OCI-LY1 (cell line): ENCODE measurements around the gene CACNA2D4.

Experiments
- H2AFZ ChIP-seq: fragments of 200-600 bp; sonication (generic), shearing (Covaris generic); 2 replicates; pipeline ENCODE4 v1.6.0; 2014; ENCODE audit warnings: antibody characterized with exemption, mild to moderate bottlenecking, low read length
- H3F3A ChIP-seq: fragments of 200-600 bp; sonication (generic), shearing (Covaris generic); 2 replicates; pipeline ENCODE4 v1.6.0; 2014; ENCODE audit warnings: mild to moderate bottlenecking, antibody characterized with exemption, low read length, moderate library complexity; ENCODE audit not compliant: insufficient read depth
- H3K27ac ChIP-seq: fragments of 200-600 bp; sonication (generic); 2 replicates; pipeline ENCODE4 v1.5.1; 2014; ENCODE audit warnings: low read length, mixed run types, mild to moderate bottlenecking, low read depth; ENCODE audit not compliant: poor library complexity, severe bottlenecking
- H3K27me3 ChIP-seq: fragments of 200-600 bp; sonication (generic); 2 replicates; pipeline ENCODE4 v1.6.0; 2014; ENCODE audit warnings: antibody characterized with exemption, mild to moderate bottlenecking, low read length, moderate library complexity; ENCODE audit not compliant: insufficient read depth
- H3K36me3 ChIP-seq: fragments of 200-600 bp; sonication (generic); 2 replicates; pipeline ENCODE4 v1.6.1; 2014; ENCODE audit warnings: mild to moderate bottlenecking, antibody characterized with exemption, low read length, moderate library complexity, mixed read lengths; ENCODE audit not compliant: insufficient read depth
- H3K4me1 ChIP-seq: fragments of 200-600 bp; sonication (generic); 2 replicates; pipeline ENCODE4 v1.5.1; 2014; ENCODE audit warnings: mild to moderate bottlenecking, low read length, moderate library complexity; ENCODE audit not compliant: insufficient read depth, severe bottlenecking
- H3K4me2 ChIP-seq: fragments of 200-600 bp; sonication (generic), shearing (Covaris generic); 2 replicates; pipeline ENCODE4 v1.6.1; 2014; ENCODE audit warnings: low read length
- H3K4me3 ChIP-seq: fragments of 200-600 bp; sonication (generic); 2 replicates; pipeline ENCODE4 v1.5.1; 2014; ENCODE audit warnings: low read length, low read depth, mild to moderate bottlenecking, mixed read lengths; ENCODE audit not compliant: poor library complexity, severe bottlenecking
- H3K79me2 ChIP-seq: fragments of 200-600 bp; shearing (Covaris generic); 2 replicates; pipeline ENCODE4 v1.6.1; 2016; ENCODE audit warnings: mixed run types, low read length, mixed read lengths; ENCODE audit not compliant: insufficient read depth
- H3K9ac ChIP-seq: fragments of 200-600 bp; sonication (generic), shearing (Covaris generic); 2 replicates; pipeline ENCODE4 v1.6.1; 2014; ENCODE audit warnings: mild to moderate bottlenecking, low read length, mixed read lengths
- H3K9me2 ChIP-seq: fragments of 200-600 bp; sonication (generic), shearing (Covaris generic); 2 replicates; pipeline ENCODE4 v1.6.1; 2014; ENCODE audit warnings: low read depth, mild to moderate bottlenecking, low read length, mixed read lengths
- H3K9me3 ChIP-seq: fragments of 200-600 bp; shearing (Covaris generic); 2 replicates; pipeline ENCODE4 v1.6.1; 2014; ENCODE audit warnings: low read length, mixed read lengths
- H4K20me1 ChIP-seq: fragments of 200-600 bp; sonication (generic), shearing (Covaris generic); 2 replicates; pipeline ENCODE4 v1.6.0; 2016; ENCODE audit warnings: mild to moderate bottlenecking, low read length; ENCODE audit not compliant: insufficient read depth
- CTCF ChIP-seq: fragments of 200-600 bp; sonication (generic), shearing (Covaris generic); IDR thresholded peaks from 2 replicates; pipeline ENCODE4 v1.5.1; 2017; ENCODE audit warnings: mild to moderate bottlenecking, antibody characterized with exemption, low read length, moderate library complexity, mixed read lengths
- EZH2 ChIP-seq: fragments of 200-600 bp; sonication (generic), shearing (Covaris generic); IDR thresholded peaks from 2 replicates; pipeline ENCODE4 v1.8.0; 2017; ENCODE audit warnings: borderline replicate concordance, mixed run types, mild to moderate bottlenecking, antibody characterized with exemption, low read length, moderate library complexity, mixed read lengths

CACNA2D4 gene

GRCh38 chr12:1910468-1910867, 8.0 kb downstream of the CACNA2D4 start:
- Histone ChIP-seq H3K36me3 (no peaks in the 10 kb centered on the region), H3K4me3 (no peak overlapping the region), H2AFZ (no peak overlapping the region), H3F3A (no peaks in the 10 kb centered on the region), H3K27me3 (no peaks in the 10 kb centered on the region; the same call in 1 of the 2 replicates), H3K4me1 (peaks cover 1% of the 10 kb centered on the region), H3K9me2 (no peaks in the 10 kb centered on the region), H3K4me2 (no peak overlapping the region), H3K9ac (no peak overlapping the region), H3K27ac (no peak overlapping the region), H4K20me1 (no peaks in the 10 kb centered on the region), H3K9me3 (peaks cover 4% of the 10 kb centered on the region), H3K79me2 (no peaks in the 10 kb centered on the region)
- TF ChIP-seq CTCF, result no peak
- TF ChIP-seq EZH2, result no peak

- Histone ChIP-seq H3K27ac (no peak overlapping the region), H3K4me1 (no peaks in the 10 kb centered on the region), H3K9me2 (no peaks in the 10 kb centered on the region), H3K4me2 (no peak overlapping the region), H3K9me3 (peaks cover 12% of the 10 kb centered on the region), H3K4me3 (no peak overlapping the region), H2AFZ (no peak overlapping the region), H4K20me1 (no peaks in the 10 kb centered on the region), H3K27me3 (no peaks in the 10 kb centered on the region; the same call in 1 of the 2 replicates), H3K9ac (no peak overlapping the region), H3K79me2 (no peaks in the 10 kb centered on the region), H3F3A (no peaks in the 10 kb centered on the region), H3K36me3 (no peaks in the 10 kb centered on the region)
- TF ChIP-seq EZH2 (no peak), CTCF (no peak)
Observed at GRCh38 chr12:1908758-1909157, 9.7 kb downstream of the CACNA2D4 start.

GRCh38 chr12:1907652-1908611, 10.5 kb downstream of the CACNA2D4 start:
- H3K36me3 ChIP-seq, result no peaks in the 10 kb centered on the region
- no peak overlapping the region for H3K27ac ChIP-seq
- no peak overlapping the region for H3K4me2 ChIP-seq
- no peaks in the 10 kb centered on the region for H4K20me1 ChIP-seq
- H2AFZ ChIP-seq, result no peak overlapping the region
- H3K27me3 ChIP-seq, result no peaks in the 10 kb centered on the region; the same call in 1 of the 2 replicates
- H3K9me2 ChIP-seq, result no peaks in the 10 kb centered on the region
- H3K9me3 ChIP-seq, result peaks cover 12% of the 10 kb centered on the region
- no peak overlapping the region for H3K9ac ChIP-seq
- no peaks in the 10 kb centered on the region for H3K4me1 ChIP-seq
- H3K4me3 ChIP-seq, result no peak overlapping the region
- no peaks in the 10 kb centered on the region for H3F3A ChIP-seq
- TF ChIP-seq EZH2 (no peak), CTCF (no peak)
- no peaks in the 10 kb centered on the region for H3K79me2 ChIP-seq
